Activated CD4-positive, alpha-beta T cell treated with anti-CD3 and anti-CD28 coated beads for 1 hour (primary cell): Measurements from ENCODE around the gene ATG7.

ENCODE experiments used
- DNase-seq: peaks from one replicate; pipeline ENCODE4 v3.0.0-alpha.2; 2020

ATG7 gene

DNA sequence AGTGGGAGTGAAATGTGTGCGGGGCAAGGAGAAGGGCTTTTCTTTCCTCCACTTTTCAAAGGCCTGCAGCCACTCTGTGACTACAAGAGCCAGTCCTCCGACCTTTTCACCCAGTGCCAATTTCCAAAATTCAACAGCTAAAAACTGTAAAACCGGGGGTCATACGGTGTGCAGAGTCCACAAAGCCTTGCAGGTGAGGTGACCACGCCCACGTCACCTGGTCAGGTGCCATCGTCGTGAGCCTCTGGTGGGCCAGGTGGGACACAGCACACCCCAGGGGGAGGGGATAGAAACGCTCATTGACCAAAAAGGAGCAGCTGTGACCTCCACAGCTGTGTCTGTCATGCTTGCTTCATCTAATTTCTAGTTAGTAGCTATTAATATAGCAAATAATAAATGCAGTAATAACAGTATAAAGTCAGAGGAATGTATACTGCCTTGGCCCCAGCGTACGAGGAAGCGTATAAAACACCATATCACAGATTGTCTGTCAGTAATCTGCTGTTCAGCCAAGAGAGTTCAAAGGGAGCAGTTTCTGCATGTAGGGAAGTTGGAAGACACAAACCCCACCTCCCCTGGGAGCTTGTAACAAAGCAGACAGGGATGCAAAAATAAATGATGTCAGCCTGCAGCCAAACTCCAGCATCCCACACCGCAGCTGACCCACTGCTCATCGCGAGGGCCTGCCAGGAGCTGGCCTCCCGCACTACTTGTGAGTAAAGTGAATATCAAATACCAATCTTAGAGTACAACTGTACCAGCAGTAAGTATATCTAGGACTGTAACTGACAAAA, 284.9 kb downstream of the ATG7 start:
- DNase-seq = no peak

DNA sequence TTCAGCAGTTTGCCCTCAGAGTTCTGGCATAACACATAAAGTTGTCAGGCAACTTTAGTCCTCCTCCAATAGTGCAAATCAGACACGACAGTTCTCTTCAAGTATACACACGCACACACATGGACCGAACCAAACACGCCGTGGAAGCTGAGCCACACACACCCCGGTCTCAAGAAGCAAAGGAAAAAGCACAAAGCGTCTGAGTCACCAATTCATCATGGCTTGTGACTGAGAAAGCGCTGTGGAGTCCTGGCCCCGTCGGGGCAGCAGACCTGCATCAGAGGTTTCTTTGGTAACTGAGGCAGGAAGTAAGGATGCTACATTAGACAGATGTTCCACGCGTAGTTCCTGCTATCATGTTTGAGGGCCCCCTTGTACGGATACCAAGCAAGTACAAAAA, 285.8 kb downstream of the ATG7 start:
- DNase-seq = no peak

DNA sequence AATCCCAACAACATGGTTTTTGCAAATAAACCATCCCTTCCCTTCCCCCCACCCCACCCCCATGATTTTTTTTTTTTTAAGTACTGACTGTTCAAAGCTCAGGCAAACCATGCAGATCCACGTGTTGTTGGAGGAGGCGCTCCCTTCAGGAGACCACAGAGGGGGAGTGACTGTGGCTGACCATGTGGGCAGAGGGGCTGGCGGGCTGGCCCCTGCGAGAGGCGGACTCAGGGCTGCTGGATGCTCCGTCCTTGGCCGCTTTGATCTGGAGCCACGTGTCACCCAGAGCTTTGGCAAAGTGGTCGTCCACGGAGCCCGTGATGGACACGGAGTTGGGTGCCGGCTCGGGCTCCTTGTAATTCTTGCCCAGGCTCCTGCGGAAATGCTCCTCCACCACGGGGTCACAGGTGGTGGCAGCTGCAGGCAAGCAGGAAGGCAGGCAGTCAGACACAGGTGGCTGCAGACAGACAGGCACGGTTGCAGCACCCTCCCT, 286.3 kb downstream of the ATG7 start:
- DNase-seq = no peak

DNA sequence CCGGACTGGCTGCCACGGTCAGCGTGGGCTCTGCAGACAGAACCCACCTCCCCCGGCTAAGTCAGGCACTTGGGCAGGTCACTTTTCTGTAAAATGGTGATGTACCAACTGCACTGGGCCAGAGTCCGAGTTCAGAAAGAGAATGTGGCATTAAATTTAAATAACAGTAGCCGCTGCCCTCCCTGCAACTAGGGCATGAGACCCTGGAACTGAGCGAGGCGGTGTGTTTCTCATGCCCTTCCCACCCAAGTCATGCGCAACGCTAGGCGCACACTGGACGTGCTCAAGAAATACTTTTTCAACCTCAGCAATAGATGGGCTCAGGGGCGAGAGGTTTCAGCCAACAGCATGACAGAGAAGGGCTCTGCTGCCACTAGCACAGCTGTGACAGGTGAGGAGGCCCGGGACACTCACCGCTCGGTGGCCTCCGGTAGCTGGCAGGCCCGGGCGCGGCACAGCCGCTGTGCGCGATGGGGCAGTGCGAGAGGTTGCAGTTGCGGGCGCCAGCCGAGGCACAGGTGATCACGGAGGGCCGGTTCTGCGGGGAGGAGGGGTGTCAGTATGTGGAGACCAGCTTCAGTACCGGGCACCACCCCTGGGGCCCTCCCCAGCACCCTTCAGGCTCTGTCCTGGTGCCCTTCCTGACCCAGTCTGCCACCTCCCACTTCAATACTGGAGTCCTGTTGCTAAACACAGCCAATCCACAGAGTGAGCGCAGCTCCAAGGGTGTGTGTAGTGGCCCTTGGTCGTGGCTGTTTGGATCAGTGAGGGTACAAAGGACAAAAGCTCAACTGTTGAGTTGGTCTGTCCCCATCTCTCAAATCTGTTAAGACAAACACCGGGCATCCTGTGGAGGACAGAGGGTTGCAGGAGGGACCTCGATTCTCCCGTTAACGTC, 287.0 kb downstream of the ATG7 start:
- no peak for DNase-seq

DNA sequence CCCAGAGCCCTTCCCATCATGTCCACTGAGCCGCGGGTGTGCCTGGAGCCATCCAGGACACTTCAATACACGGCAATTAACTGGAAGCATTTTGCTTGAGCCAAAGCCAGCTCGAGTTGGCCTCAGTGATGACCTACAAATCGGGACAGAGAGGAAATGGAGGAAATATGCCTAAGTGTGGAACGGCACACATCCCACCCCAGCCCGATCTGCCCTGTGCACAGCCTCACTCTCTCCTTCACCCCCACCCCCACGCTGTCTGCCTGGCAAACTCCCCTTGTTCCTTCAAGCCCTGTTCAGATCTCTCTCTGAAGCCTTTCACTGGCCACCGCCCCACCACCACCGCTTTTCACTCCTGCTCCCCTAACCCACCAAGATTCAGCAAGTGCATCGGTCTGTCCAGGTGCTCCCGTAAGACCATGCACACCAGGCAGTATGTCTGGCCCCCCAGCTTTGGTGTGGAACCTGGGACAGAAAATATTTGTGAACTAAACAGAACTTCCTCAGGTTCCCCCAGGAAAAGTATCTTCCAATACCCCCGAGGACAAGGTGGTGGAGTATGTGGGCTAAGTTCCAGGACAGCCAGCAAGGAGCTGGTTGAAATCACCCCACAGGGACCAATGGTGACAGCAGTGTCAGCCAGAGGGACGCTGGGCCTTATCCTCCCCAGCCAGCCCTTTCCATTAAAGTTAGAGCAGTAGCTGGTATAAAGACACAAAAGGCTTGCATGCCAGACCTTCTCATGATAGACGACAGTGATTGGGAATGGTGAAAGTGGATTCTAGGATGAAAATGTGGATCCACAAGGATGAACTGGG, 287.8 kb downstream of the ATG7 start:
- DNase-seq = no peak

DNA sequence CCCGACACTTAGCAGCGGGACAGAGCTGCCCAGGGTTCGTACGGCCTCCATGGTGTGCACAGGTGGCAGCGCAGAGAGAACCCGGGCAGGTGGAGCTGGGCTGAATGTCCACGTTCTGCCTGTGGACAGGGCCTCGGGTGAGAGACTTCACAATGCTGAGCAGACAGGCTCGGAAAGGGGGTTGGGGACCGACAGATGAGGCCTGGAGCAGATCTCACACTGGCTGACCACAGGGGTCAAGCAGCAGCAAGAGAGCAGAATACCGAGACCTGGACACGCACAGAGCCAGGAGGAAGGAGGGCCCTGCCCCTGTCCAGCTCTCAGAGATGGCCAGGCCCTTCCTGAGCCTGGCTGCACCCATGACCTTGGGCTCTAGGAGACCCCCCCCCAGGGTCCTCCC, 288.5 kb downstream of the ATG7 start:
- no peak for DNase-seq

DNA sequence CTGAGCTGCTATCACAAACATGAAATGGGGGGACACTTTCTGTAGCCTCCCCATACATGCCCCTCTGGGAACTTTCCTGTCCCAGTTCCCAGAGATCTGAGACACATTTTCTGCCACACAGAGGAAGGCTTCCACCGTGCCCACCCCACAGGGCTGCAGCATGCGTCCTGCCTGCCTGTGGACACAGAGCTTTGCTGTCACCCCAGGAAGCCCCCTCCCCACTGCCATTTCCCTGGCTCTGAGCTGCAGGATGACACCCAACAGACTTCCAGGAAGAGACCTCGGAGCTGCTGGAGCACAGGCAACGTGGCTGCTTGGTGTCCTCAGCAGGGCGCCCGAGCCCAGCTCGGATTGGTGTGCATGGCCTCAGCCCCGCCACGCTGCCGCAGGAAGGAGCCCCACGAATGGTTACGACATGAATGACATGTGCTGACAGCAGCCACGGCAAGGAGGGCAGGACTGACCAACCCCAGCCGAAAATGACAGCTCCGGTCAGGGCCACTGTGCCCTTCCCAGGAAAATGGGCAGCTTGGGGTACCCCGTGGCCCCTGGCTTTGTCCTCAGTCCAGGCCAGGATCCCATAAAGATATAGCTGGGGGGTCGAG, 290.2 kb downstream of the ATG7 start:
- DNase-seq = no peak

DNA sequence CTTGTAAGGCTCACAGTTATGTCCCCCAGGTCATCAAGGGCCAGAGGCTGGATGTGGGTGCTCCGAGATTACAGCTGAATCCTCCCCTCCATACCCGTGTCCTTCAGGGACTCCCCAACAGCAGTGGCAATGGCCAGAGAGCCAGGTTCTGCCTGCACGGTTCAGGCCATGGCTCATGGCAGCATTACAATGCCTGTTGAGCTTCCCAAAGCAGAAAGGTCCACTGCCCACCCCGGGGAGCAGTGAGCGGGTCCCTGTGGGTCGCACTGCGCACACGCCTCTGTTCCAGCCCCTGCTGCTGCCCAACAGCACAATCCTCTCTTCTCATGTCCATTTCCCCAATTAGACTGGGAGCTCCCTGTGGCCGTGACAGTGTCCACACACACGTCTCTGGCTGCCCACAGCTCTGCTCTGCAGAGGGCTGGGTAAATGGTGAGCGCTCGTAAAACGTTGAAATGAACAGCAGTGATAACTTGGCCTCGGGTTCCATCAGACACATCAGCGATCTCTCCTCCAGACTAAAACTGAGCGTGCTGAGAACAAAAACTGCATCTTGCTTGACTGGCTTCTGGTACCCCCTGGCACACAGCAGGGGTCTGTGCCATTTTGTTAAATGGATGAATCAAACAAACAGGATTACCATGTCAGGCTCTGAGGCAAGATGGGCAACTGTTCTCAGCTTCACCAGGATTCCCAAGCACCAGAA, 291.1 kb downstream of the ATG7 start:
- DNase-seq = no peak

DNA sequence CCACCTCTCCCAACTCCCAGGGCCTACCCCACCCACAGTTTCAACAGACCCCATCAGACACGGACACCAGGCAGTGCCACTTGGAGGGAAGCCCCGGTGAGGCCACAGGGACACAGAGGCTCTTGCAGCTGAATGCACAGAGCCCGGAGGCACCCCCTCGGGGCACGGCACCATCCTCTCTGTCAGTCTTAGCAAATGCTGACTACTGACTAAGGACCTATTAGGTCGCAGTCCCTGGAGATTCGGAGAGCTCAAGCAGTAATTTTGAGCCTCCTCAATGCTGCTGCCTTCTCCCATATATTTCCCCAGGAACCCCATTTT, 291.6 kb downstream of the ATG7 start:
- DNase-seq = no peak

DNA sequence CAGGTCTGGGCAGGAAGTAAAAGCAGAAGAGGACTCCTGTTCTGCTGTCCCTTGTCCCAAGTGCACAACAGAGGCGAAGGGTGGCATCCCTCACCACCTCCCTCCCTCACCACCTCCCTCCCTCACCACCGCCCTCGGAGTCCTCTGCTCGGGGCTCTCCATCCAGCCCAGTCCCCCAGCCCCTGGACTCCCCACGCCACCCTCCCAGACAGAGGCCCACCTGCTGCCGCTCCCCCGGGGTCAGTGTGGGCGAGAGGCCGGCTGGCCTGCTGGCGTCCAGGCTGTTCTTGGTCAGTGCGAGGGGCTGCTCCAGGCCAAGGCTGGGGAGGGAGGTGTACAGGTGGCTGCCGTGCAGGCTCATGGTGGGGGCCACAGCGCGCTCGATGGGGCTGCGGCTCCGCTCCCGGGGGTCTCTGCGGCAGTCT, 292.4 kb downstream of the ATG7 start:
- no peak for DNase-seq

DNA sequence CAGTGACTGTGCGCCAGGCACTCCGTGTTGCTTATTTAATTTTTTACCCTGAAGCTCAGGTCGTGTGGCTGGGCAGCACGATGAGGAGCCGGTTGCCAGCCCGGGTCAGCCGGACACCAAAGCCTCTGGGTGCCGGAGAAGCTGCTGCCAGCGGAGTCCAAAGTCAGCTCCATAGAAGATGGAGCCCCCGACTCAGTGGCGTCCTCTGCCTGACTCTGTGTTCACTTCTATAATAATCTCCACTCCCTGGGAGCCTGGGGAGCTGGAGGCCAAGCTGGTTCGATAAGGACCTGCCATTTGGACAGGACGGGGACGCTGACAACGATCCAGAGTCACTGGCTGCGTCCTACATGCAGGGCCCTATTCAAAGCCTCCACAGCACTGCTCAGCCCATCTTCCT, 292.9 kb downstream of the ATG7 start:
- no peak for DNase-seq

DNA sequence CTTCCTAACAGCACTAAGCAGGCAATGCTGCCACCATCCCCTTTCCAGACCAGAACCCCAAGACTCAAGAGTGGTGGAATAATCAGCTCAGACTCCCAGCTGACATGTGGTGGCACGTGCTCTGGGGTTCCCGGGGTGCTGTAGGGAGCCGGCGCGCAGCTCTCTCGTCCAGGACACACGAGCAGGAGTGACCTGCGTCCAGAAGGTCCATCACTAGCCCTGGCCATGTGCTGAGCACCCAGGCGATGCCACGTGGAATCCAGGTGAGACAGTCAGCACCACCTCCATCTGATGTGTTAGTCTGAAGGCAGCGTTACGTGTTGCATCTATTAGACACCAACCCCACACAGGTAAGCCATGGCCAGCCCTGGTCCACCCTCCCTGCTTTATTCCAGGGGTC, 293.3 kb downstream of the ATG7 start:
- DNase-seq = no peak

DNA sequence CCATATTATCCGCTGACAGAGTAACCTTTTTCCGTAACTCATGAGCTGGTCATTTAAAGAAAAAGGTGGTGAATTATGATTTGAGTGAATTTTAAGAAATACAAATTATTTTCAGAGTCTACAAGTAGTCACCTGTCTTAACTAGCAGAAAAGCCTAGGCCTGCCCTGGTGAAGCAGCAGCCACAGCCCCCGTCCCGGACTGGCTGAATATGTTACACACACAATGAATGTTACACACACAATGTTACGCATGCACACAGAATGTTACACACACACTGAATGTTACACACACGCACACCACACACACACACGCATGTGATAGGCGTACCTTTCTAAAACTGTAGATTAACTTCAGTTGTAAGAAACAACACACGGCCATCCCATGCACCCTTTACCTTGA, 293.7 kb downstream of the ATG7 start:
- no peak for DNase-seq

DNA sequence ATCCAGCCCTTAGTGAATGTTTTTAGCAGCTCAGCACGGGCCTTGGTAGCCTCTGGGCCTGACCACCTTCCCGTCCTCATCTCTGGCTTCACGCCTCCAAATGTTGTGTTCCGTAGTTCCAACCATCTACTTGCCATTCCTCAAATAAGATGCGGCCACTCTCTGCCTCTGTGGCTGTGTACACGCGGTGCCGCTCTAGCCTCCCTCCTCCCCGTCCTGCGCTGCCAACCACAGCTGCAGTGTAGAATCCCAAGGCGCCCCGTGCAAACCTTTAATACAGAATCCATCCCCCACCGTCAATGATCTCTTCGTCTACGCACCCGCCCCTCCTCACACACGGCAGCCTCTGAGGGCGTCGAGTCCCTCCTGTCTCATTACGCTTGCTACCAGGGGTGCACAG, 294.3 kb downstream of the ATG7 start:
- no peak for DNase-seq

DNA sequence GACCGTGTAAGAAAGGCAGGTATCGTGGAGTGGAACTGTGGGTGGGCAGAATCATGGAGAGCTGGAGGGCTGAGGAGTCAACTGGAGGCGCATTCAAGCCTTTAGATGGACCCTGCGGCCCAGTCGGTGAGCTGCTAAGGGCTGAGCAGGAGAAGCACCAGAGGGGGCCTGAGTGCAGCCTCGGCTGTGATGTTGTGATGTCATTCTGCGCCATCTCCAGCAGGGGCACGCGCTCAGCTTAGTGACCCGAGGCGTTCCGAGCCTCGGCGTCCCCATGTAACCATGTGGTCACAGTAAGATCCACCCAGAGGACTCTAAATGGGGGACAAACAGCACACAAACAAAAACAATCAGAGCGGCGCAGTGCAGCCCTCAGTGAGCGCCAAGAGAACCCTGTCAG, 294.7 kb downstream of the ATG7 start:
- DNase-seq = no peak

DNA sequence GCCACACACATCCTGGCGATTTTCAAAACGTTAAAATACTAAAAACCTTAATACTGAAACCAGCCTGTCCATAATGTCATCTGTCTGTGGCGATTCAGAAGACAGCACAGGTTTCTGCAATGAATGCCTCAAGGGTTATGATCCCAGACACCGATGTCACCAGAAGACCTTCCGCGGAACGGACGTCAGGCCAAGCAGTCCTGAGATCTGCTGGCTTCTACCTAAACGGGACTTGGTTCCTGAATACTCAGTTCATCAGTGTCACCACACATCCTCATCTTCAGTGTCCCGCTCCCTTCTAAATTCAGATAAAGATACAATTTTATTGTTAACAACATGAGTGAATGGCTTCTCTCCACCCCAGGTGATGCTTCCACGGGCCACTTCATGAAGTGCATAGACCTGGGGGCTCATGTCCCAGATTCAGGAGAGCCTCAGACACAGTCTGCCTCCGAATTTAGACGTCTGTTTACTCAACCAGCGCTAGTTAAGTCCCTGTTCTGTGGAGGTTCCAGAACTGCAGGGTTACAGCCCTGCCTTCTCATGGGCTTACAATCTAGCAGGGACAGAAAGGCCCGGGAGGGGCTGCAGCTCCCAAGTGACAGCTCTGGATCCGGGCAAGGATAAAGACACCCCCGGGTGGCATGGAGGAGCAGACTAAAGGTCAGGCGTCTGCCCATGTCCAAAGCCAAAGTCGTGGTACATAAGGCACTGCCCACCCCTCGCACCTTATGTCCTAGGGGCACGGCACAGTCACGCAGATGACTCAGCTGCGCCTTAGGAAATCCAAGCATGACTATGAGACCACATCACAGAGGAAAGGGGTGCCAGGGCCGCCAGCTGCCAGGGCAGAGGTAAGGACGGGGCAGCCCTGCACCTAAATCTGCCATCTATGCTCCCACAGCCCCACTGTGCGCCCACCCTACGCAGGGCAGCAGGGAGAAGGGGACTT, 295.6 kb downstream of the ATG7 start:
- no peak for DNase-seq

DNA sequence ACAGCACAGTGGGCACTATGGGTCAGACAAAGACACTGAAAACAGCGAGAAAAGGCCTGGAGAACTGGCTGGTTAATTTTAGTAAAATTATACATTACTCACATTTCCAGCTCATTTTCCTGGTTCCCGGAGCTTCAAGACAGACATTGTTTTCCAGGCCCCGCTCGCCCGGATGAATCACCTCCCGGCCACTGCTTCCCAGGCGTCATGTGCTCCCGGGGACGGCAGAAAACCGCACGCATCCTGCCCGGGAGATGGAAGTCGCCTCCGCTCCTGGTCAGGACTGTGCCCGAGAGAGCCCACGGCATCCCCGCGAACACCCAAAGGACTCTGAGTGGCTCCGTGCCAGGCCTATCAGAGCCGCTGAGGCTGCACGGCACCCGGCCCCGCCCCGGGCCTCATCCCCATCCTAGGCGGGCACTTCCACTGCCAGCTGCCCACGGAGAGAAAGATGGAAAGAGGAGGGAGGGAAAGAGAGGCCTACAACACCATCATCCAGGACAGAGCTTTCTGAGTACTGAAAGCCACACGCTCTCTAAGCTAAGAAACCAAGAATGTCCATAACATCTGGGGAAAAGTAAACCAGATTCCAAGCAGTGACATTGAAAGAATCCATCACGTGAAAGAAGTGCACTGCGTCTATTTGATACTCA, 296.4 kb downstream of the ATG7 start:
- no peak for DNase-seq

DNA sequence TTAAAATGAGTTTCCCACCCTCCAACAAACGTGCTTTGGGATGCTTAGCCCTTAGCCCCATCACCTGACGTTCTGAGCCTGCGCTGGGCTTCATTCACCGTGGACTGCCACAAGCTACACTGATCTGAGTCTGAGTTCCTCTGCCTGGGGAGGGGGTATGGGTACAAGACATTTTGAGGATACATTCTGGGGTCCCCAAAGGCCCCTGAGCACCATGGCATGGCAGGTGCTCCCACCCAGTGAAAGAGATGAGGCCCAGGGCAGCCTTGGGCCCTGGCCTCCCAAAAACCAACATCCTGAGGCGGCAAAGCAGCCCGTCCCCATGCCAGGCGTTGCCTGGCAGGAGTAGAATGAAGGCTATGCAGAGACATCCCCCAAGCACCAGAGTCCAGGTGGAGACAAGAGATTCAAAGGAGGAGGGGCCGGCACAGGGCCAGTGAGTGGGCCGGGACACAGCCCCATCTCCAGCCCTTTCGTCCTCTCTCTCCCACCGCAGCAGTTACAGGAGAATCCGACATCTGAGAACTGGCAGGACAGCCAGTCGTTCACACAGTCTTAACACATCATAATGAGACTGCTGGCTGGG, 297.1 kb downstream of the ATG7 start:
- no peak for DNase-seq

DNA sequence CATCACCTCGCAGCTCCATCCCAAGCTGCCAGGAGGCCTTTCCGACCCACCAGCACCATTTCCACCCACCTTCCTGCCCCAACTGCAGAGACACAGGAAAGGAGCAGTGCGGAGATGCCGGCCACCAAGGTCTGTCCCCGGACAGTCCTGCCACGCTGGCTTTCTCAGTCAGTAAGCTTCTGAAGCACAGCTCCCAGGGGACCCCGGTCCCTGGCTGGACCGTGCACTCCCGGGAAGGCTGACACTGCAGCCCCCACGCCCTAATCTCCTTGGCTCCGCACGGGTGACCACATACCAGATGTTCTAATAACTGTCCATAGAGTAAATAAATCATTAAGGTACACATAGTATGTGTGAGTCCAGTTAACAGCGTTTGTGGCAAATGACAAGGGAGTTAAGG, 298.1 kb downstream of the ATG7 start:
- DNase-seq = no peak
